ENCODE results near the gene SF1.

DNA sequence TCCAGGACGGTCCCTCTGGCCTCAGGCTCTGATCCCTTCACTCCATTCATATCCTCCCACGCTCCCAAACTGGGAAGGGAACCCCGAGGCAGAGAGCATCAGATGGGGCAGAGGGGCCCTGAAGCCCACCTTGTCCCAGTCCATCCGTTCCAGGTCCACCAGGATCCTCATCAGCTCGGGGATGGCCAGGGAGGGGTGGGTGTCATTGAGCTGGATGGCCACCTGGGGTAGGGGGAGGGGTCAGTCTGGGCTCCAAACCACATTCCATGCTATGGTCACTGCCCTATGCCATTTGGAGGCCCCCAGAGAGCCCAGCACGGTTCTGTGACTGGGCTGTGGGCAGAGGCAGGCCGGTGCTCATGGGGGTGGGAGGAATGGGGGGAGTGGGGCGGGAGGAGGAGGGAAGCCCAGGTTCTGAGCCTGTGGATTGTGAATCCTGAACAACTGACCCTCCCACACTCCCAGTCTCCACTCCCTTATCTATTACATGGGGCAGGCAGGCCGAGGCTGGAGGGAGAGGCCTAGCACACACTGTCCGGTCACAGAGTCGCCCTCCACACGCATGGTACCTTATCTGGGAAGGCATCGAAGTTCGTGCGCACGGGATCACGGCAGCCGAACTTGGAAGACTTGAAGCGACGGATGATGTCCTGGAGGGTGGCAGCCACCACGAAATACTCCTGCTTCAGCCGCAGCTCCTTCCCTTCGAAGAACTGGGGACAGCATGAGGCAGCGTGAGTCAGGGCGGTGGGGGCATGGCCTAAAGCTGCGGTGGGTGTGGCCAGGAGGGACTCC lies 24.0 kb downstream of the SF1 start:
- TF ChIP-seq CEBPB (IDR thresholded peaks at IDR 0.05; ENCODE audit: low read depth, low read length) (no peak), SIX5 (IDR thresholded peaks at IDR 0.05; ENCODE audit: low read depth, low read length) (no peak), POLR2A (IDR thresholded peaks at IDR 0.05; ENCODE audit: control extremely low read depth in 1 of 2, low read depth in 2 of 2, low read length in 2 of 2) (no peak), BRCA1 (IDR thresholded peaks at IDR 0.05; ENCODE audit: low read depth, low read length) (no peak), MAFK (IDR thresholded peaks at IDR 0.05; ENCODE audit: low read depth, low read length) (no peak), SRF (IDR thresholded peaks at IDR 0.05; ENCODE audit: low read depth, low read length) (no peak), EZH2 (IDR thresholded peaks at IDR 0.05; ENCODE audit: low read depth, low read length, severe bottlenecking) (no peak), POLR2AphosphoS5 (IDR thresholded peaks at IDR 0.05; ENCODE audit: low read depth, low read length) (no peak), HDAC6 (IDR thresholded peaks at IDR 0.05; ENCODE audit: low read depth, low read length) (no peak), TAF1 (IDR thresholded peaks at IDR 0.05; ENCODE audit: low read depth, low read length) (no peak), EP300 (IDR thresholded peaks at IDR 0.05; ENCODE audit: borderline replicate concordance in 1 of 2, low read depth in 2 of 2, low read length in 2 of 2) (no peak)

All from H1 (cell line).